Hematopoietic multipotent progenitor cell treated with erythropoietin and hydrocortisone succinate and interleukin-3 and kit ligand, for 4 days (in vitro differentiated cells): Measurements from ENCODE around the gene MKLN1.
"Not testable (repeated sequence)": the region's sequence is repeated elsewhere in the genome, so short reads cannot be mapped to it uniquely, and the experiment has no call there.

Experiments used
- DNase-seq: peaks from one replicate; pipeline ENCODE4 v3.0.0-alpha.2; 2015

Gene MKLN1

GRCh38 chr7:131320603-131321002 is 7.1 kb upstream of the MKLN1 start:
- DNase-seq: no peak

GRCh38 chr7:131321656-131322055 is 6.0 kb upstream of the MKLN1 start:
- no peak for DNase-seq

GRCh38 chr7:131322061-131322460 is 5.6 kb upstream of the MKLN1 start:
- DNase-seq: no peak

GRCh38 chr7:131322861-131323260 is 4.8 kb upstream of the MKLN1 start:
- DNase-seq: no peak

DNA sequence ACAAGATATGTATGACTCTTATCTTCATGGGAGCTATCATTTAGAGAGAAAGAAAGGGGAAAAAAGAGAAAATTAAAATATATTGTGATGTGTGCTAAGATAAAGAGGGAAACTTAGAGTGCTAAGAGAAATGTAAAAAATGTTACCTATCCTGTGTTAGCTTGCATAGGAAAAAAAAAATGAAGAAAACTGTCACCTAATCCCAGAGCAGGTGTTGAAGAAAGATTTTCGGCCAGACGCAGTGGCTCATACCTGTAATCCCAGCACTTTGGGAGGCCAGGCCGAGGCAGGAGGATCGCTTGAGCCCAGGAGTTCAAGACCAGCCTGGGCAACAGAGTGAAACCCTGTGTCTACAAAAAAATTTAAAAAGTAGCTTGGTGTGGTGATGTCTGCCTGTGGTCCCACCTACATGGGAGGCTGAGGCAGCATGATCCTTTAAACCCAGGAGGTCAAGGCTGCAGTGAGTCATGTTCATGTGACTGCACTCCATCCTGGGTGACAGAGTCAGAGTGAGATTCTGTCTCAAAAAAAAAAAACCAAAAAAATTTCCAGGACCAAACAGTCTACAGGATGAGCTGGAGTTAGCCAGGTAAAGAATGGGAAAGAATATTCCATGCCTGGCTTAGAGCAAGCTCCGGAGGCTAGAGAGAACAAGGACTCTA is 2.4 kb upstream of the MKLN1 start:
- DNase-seq: no peak

- DNase-seq: no peak
Measured at GRCh38 chr7:131326576-131326975, 1.1 kb upstream of the MKLN1 start.

- DNase-seq: peak; percentile 66
Measured at GRCh38 chr7:131327049-131327625, 539 bp upstream of the MKLN1 start.

DNA sequence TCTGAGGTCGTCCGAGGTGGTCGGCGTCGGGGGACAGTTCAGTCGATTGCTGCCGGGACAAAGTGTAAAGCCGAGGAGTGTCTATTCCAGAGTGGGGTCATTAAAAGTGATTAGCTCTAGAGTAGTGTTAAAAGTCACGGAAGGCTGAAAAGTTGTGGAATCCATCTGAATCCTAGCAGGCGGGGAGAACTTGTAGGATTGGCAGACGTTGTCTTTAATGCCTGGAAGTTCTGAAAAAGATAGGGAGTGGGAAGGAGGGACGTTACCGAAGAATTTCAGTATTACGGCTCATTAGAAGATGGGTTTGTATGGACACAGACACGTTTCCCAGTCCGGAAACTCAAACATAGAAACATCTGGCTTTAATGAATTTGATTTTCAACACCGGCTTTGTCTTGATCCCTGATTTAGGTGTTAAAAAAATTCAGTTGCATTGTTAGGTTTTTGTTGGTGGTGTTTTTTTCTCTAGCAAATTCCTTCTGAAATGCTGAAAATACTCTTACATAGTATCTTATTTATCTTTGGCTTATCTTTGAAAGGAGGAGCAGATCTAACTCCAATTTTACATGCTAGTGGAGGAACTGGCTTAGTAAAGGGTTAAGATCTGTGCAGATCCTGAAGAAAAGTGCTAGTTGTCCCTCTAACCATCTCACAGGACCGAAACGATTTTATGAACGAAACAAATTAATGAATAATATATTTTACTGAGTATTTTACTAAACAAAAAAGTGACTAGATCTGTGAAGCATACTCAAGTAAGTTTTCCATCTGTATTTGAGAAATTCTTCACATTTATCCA is 900 bp downstream of the MKLN1 start:
- DNase-seq: no peak

GRCh38 chr7:131329176-131329570 is 1.5 kb downstream of the MKLN1 start:
- DNase-seq: peak; percentile 19

- DNase-seq: no peak
Measured at GRCh38 chr7:131330299-131330698, 2.6 kb downstream of the MKLN1 start.

DNA sequence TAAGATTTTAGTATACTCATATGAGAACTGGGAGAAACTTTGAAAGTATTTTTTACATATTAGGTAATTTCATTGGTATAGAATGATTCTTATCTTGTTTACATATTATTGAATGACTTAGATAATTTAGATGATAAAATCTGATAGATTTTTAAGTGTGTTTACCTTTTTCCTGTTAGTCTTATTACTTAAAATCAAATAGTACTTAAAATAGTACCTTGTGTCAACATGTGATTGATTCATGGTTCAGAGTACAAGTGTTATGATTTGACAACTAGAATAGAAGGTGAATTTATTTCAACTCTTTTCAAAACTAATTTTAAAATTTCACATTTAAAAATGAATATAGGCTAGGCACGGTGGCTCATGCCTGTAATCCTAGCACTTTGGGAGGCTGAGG is 4.1 kb downstream of the MKLN1 start:
- DNase-seq: no peak

DNA sequence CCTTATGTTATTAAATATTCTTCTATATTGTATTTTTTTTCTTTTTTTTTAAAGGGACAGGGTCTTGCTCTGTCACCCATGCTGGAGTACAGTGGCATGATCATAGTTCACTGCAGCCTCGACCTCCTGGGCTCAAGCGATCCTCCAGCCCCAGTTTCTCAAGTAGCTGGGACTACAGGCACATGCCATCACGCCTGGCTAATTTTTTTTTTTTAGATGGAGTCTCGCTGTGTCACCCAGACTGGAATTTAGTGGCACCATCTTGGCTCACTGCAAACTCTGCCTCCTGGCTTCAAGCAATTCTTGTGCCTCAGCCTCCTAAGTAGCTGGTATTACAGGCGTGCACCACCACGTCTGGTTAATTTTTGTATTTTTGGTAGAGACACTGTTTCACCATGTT is 5.1 kb downstream of the MKLN1 start:
- DNase-seq: not testable (repeated sequence)

GRCh38 chr7:131335639-131336381 is 8.1 kb downstream of the MKLN1 start:
- peak; percentile 45 for DNase-seq

GRCh38 chr7:131336956-131337355 is 9.3 kb downstream of the MKLN1 start:
- peak; percentile 61 for DNase-seq

- DNase-seq: no peak
Measured at GRCh38 chr7:131338173-131338572, 10.5 kb downstream of the MKLN1 start.

DNA sequence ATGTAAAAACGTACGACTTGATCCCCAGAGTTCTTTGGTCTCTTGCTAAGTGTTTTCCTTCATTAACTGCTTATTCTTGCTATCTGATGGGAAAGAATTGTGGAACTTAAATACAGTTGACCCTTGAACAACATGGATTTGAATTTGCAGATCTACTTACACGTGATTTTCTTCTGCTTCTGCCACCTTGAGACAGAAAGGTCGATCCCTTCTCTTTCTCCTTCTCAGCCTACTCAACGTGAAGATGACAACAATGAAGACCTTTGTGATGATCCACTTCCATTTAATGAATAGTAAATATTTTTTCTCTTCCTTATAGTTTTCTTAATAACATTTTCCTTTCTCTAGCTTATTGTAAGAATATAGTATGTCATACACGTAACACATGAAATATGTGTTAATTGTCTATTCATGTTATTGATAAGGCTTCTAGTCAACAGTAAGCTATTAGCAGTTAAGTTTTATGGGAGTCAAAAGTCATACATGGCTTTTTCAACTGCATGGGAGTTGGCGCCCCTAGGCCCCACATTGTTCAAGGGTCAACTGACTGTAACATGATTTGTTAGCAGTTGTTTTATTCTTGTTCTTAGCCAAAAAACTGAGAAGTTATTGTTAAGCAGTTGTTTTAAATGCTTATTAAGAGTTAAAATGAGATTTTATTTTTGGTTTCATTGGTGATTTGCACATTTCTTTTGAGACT is 11.2 kb downstream of the MKLN1 start:
- DNase-seq: no peak

DNA sequence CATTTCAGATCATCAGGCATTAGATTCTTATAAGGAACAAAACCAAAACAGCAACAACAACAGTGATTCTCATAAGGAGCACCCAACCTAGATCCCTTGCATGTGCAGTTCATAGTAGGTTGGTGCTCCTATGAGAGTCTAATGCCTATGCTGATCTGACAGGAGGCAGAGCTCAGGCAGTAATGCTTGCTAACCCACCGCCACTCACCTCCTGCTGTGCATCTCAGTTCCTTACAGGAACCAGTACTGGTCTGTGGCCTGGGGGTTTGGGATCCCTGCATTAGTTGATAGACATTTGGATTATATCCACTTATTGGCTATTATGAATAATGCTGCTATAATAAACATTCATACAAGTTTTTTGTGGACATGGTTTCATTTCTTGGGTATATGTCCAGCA is 14.0 kb downstream of the MKLN1 start:
- no peak for DNase-seq

- no peak for DNase-seq
Measured at GRCh38 chr7:131342864-131343442, 15.3 kb downstream of the MKLN1 start.

GRCh38 chr7:131346885-131347592 is 19.4 kb downstream of the MKLN1 start:
- DNase-seq: no peak

DNA sequence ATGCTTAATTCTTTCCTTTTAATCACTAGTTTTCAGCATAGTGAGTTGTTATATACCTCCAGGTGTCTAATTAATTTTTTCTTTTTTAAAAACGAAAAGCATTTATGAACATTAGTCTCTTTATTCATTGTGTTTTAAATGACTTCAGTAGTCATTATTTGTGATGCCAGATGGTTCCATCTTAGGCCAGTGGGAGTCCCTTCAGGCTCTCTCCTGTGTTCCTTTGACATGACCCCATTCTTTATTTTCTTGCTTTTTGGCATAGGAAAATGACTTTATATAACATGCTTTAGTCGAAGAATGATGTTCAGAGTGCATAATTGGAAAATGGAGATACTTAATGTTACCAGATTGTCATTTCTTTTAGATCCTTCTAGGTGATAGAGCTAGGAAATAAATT is 24.4 kb downstream of the MKLN1 start:
- no peak for DNase-seq

- DNase-seq: no peak
Measured at GRCh38 chr7:131354390-131354789, 26.7 kb downstream of the MKLN1 start.
